GM23248 (cell line): Measurements from ENCODE around the gene OSR1. TPM values are rescaled to one million over a fixed set of nuclear protein-coding genes. Genes with fewer than 3 reads are reported as not detected.
A peak's percentile ranks its signal among the peaks of the same experiment; 100 is the strongest.
"Not testable (repeated sequence)": the region's sequence is repeated elsewhere in the genome, so short reads cannot be mapped to it uniquely, and the experiment has no call there.

Experiments used
- DNase-seq: peaks from one replicate; pipeline ENCODE4 v3.0.0-alpha.2; 2015
- H2AFZ ChIP-seq: fragments of 200-600 bp; sonication (generic); 2 replicates; pipeline ENCODE4 v1.6.1; 2016; ENCODE audit warnings: antibody characterized with exemption
- H3F3A ChIP-seq: fragments of 200-600 bp; sonication (generic); 2 replicates; pipeline ENCODE4 v1.6.1; 2016; ENCODE audit warnings: mild to moderate bottlenecking, antibody characterized with exemption, mixed run types; ENCODE audit not compliant: insufficient read depth
- H3K27ac ChIP-seq: fragments of 200-600 bp; sonication (generic); 2 replicates; pipeline ENCODE4 v1.5.1; 2016; ENCODE audit warnings: mild to moderate bottlenecking
- H3K27me3 ChIP-seq: fragments of 200-600 bp; sonication (generic); replicated peaks from 2 replicates; pipeline ENCODE4 v1.6.1; 2016; ENCODE audit warnings: mild to moderate bottlenecking; ENCODE audit not compliant: insufficient read depth
- H3K36me3 ChIP-seq: fragments of 200-600 bp; sonication (generic); 2 replicates; pipeline ENCODE4 v1.6.1; 2016; ENCODE audit warnings: low read depth, mild to moderate bottlenecking
- H3K4me1 ChIP-seq: fragments of 200-600 bp; sonication (generic); 2 replicates; pipeline ENCODE4 v1.6.1; 2016; ENCODE audit warnings: mild to moderate bottlenecking; ENCODE audit not compliant: insufficient read depth
- H3K4me2 ChIP-seq: fragments of 200-600 bp; sonication (generic); one replicate; pipeline ENCODE4 v1.6.1; 2016; ENCODE audit warnings: mild to moderate bottlenecking; ENCODE audit not compliant: unreplicated experiment
- H3K4me3 ChIP-seq: fragments of 200-600 bp; sonication (generic); 2 replicates; pipeline ENCODE4 v1.5.1; 2016; ENCODE audit warnings: mild to moderate bottlenecking
- H3K79me2 ChIP-seq: fragments of 200-600 bp; sonication (generic); 2 replicates; pipeline ENCODE4 v1.6.1; 2016; ENCODE audit warnings: mild to moderate bottlenecking; ENCODE audit not compliant: insufficient read depth
- H3K9ac ChIP-seq: fragments of 200-600 bp; sonication (generic); 2 replicates; pipeline ENCODE4 v1.6.1; 2016; ENCODE audit warnings: mild to moderate bottlenecking
- H3K9me2 ChIP-seq: fragments of 200-600 bp; sonication (generic); 2 replicates; pipeline ENCODE4 v1.6.1; 2016; ENCODE audit warnings: mixed run types, mild to moderate bottlenecking, moderate library complexity; ENCODE audit not compliant: insufficient read depth
- H3K9me3 ChIP-seq: fragments of 200-600 bp; sonication (generic); one replicate; pipeline ENCODE4 v1.6.1; 2017; ENCODE audit warnings: low read depth
- H4K20me1 ChIP-seq: fragments of 200-600 bp; sonication (generic); 2 replicates; pipeline ENCODE4 v1.6.0; 2016; ENCODE audit not compliant: insufficient read depth
- EZH2 ChIP-seq: fragments of 200-600 bp; sonication (generic); IDR thresholded peaks from 2 replicates; pipeline ENCODE4 v1.6.1; 2018; ENCODE audit warnings: antibody characterized with exemption, mild to moderate bottlenecking; ENCODE audit not compliant: insufficient read depth, poor library complexity, severe bottlenecking
- EZH2phosphoT487 ChIP-seq: fragments of 200-600 bp; sonication (generic); IDR thresholded peaks from 2 replicates; pipeline ENCODE4 v1.6.1; 2018; ENCODE audit warnings: antibody characterized with exemption, moderate library complexity, mild to moderate bottlenecking, low read depth; ENCODE audit not compliant: insufficient read depth
- WGBS, 2 experiments: methylation state at CpG; one replicate each; pipeline ENCODE4 v1.1.6; 2015 to 2017; ENCODE audit warnings: low lambda C conversion rate in 2 of 2, low coverage in 1 of 2; ENCODE audit errors: missing lambda C conversion rate in 2 of 2; 5-methylcytosine and 5-hydroxymethylcytosine counted together
- in situ Hi-C: fragments of 300-500 bp; cut with MboI; formaldehyde crosslinking; loops from 2 replicates; pipeline ENCODE4 v1.15.0; 2020
- polyA plus RNA-seq: library from polyadenylated mRNA; unstranded; fragments of >200 nt; fragmentation: Nextera tagmentation; extraction: Ambion mirVana; gene quantifications from 2 replicates; pipeline ENCODE4 v1.2.1, GENCODE V29; 2016
- total RNA-seq: library from RNA; depleted of rRNA; stranded (reverse); fragments of >200 nt; shearing (Covaris generic); gene quantifications from 2 replicates; pipeline ENCODE4 v1.2.3, GENCODE V29; 2014; rRNA removed

Gene OSR1
- total RNA-seq: 9.1 and 16.9 TPM in 2 replicates
- polyA plus RNA-seq: 21.1 and 22.7 TPM in 2 replicates

DNA sequence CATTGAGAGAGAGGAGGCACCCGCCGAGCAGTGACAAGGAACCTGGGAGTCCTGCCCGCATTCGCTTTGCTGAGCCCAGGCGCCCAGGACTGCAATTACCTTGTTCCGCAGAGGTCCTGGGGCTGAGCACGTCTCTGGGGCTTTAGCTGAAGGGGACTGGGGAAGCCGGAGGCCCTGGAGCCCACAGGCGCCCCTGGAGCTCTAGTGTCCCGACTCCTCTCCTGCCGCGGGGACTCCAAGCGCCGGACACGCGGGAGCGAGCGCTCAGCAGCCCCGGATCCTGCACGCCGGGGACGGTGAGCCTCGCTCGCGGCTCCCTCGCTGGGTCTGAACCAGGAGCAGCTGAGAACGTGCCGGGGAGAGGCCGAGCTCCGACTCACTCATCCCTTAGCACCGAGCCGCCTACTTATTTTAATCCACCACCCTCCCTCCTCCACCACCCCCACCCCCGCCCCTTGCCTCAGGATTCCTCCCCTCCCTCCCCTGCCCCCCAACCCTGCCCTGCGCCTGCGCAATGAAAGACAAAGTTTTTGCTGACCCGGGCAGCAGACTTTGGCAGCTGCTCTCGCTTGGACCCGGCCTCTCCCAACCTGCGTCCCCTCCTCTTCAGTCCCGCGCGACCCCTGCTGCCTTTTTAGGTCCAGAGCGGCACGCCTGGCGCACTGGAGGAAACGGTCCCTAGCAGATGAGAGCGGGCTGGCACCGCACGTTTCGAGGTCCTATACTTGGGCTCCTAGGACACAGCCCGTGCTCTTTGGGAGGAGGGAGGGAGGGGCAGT, at the start of gene OSR1:
OSR1 (minus strand) TSS at position 382 of the 779 bp plus-strand sequence. CDS start 4,818 bp downstream, outside the sequence.
- Histone ChIP-seq H3K27me3 (no peaks in the 10 kb centered on the region), H3K4me3 (peak within 1 kb of the TSS; percentile 85), H3K9ac (peak within 1 kb of the TSS; percentile 71), H3K9me2 (no peaks in the 10 kb centered on the region), H3K9me3 (no peaks in the 10 kb centered on the region), H3K79me2 (peaks cover 46% of the 10 kb centered on the region), H3K36me3 (no peaks in the 10 kb centered on the region), H2AFZ (peak within 1 kb of the TSS; percentile 81), H3K4me2 (peak within 1 kb of the TSS; percentile 94), H3F3A (peaks cover 9% of the 10 kb centered on the region; the same call in 1 of the 2 replicates), H3K27ac (no peak within 1 kb of the TSS), H4K20me1 (no peaks in the 10 kb centered on the region), H3K4me1 (peaks cover 7% of the 10 kb centered on the region)
- DNase-seq: peak; percentile 88
- WGBS, 2 experiments: 3% methylated on average over 41 to 51 of the region's 51 CpGs
- no peak for TF ChIP-seq EZH2phosphoT487
- no peak for TF ChIP-seq EZH2
- in situ Hi-C loops: loop anchor here (10.0 kb wide), 2 partner anchors 464 to 924 kb away; no protein-coding TSS in a partner anchor

DNA sequence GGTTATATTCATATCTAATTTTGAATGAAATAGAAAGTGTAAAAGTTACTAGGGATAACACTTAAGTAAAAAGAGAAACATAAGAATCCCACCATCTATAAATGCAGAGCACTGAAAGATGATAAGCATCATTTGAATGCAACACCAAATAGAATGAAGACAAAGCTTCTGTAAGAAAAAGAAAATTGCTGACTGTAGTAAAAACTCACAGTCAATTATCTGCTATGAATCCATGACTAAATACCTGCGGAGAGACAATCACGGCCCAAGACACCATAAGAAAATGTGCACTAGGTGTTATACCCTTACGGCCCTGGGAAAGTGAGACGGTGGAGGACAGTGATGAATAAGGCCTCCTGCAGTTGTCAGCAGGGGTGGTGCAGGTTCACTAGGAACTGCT, 45.4 kb upstream of the OSR1 start:
- no peak for DNase-seq
- in situ Hi-C loops: no loop called here
- Histone ChIP-seq H4K20me1 (no peaks in the 10 kb centered on the region), H3K4me3 (no peak overlapping the region), H3K27ac (no peak overlapping the region), H3K4me1 (peaks cover 5% of the 10 kb centered on the region; the same call in 1 of the 2 replicates), H3K4me2 (no peak overlapping the region), H3K9me2 (no peaks in the 10 kb centered on the region), H3K79me2 (no peaks in the 10 kb centered on the region), H3K9ac (no peak overlapping the region), H3K9me3 (no peaks in the 10 kb centered on the region), H3K27me3 (no peaks in the 10 kb centered on the region), H3F3A (no peaks in the 10 kb centered on the region), H3K36me3 (no peaks in the 10 kb centered on the region; the same call in 1 of the 2 replicates), H2AFZ (no peak overlapping the region)
- no peak for TF ChIP-seq EZH2
- TF ChIP-seq EZH2phosphoT487: no peak
- WGBS, 2 experiments: 66 to 73% methylated on average over 4 of the region's 4 CpGs

DNA sequence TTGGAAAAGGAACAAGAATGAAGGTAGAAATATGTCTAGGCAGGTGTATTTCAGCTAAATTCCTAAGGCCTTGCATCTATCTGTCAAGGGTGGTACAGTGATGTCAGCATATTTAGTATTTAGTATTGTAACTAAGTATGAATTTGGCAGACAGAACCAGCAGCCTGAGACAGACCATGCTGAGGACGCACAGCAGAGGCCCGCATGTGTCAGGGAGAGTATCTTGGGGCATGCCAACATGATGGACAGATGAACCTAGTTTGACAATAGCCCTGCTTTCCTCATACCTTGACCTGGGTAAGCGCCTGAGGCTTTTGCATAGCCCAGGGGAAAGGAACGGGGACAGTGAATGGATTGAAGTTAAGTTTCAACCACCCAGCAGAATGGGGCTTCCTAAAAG, 33.8 kb upstream of the OSR1 start:
- H3K27me3 ChIP-seq: no peaks in the 10 kb centered on the region
- no peaks in the 10 kb centered on the region for H3K4me1 ChIP-seq
- H3F3A ChIP-seq: no peaks in the 10 kb centered on the region
- H2AFZ ChIP-seq: no peak overlapping the region
- H3K9me3 ChIP-seq: no peaks in the 10 kb centered on the region
- H3K79me2 ChIP-seq: no peaks in the 10 kb centered on the region
- no peak overlapping the region for H3K9ac ChIP-seq
- no peaks in the 10 kb centered on the region for H4K20me1 ChIP-seq
- H3K27ac ChIP-seq: no peak overlapping the region
- TF ChIP-seq EZH2 (no peak), EZH2phosphoT487 (no peak)
- no peaks in the 10 kb centered on the region for H3K9me2 ChIP-seq
- WGBS, 2 experiments: 89% methylated on average over 4 of the region's 4 CpGs
- no peak for DNase-seq
- no peak overlapping the region for H3K4me2 ChIP-seq
- H3K36me3 ChIP-seq: no peaks in the 10 kb centered on the region
- H3K4me3 ChIP-seq: no peak overlapping the region
- in situ Hi-C loops: no loop called here

DNA sequence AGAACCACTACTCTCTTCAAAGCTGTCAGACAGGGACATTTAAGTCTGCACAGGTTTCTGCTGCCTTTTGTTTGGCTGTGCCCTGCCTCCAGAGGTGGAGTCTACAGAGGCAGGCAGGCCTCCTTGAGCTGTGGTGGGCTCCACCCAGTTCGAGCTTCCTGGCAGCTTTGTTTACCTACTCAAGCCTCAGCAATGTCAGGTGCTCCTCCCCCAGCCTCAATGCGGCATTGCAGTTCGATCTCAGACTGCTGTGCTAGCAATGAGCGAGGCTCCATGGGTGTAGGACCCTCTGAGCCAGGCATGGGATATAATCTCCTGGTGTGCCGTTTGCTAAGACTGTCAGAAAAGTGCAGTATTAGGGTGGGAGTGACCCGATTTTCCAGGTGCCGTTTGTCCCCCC, 31.0 kb upstream of the OSR1 start:
- H3K36me3 ChIP-seq, H3K9me3 ChIP-seq, H3K4me1 ChIP-seq, H4K20me1 ChIP-seq, H3K4me2 ChIP-seq, in situ Hi-C loops, H3K9ac ChIP-seq, H3F3A ChIP-seq, H3K4me3 ChIP-seq, H3K79me2 ChIP-seq, H3K9me2 ChIP-seq, H2AFZ ChIP-seq, DNase-seq, H3K27me3 ChIP-seq, H3K27ac ChIP-seq: not testable (repeated sequence)
- WGBS, 2 experiments: 70 to 81% methylated on average over 7 of the region's 7 CpGs
